ENCODE results near the gene AMBRA1.
A peak's percentile ranks its signal among the peaks of the same experiment; 100 is the strongest.
"Not testable (repeated sequence)": the region's sequence is repeated elsewhere in the genome, so short reads cannot be mapped to it uniquely, and the experiment has no call there.

AMBRA1 gene

DNA sequence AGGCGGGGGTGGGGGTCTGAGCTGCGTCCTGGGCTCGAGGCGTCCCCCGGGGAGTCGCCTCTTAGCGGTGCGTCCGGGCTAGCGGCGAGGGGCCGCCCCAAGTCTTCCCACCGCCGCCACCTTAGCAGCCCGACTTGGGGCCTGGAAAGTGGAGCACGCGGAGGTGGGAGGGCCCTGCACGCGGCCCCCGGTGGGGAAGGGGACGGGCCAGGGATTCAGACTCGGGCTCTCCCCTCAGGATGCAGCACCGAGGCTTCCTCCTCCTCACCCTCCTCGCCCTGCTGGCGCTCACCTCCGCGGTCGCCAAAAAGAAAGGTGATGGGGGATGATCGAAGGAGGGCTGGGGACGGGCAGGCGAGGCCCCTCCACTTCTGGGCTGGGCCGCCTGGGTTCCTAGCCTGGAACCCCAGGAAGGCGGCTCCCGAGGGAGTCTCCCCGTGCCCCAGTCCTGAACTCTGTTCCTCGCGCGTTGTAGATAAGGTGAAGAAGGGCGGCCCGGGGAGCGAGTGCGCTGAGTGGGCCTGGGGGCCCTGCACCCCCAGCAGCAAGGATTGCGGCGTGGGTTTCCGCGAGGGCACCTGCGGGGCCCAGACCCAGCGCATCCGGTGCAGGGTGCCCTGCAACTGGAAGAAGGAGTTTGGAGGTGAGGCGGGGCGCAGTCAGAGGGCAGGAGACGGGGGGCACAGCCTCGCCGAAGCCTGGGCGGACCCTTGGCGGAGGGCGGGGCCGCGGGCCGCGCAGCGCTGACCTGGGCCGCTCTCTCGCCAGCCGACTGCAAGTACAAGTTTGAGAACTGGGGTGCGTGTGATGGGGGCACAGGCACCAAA is 211.8 kb downstream of the AMBRA1 start:
- peak; percentile 69 for DNase-seq (ENCODE audit: low spot score)
- TF ChIP-seq, protein P1, sequence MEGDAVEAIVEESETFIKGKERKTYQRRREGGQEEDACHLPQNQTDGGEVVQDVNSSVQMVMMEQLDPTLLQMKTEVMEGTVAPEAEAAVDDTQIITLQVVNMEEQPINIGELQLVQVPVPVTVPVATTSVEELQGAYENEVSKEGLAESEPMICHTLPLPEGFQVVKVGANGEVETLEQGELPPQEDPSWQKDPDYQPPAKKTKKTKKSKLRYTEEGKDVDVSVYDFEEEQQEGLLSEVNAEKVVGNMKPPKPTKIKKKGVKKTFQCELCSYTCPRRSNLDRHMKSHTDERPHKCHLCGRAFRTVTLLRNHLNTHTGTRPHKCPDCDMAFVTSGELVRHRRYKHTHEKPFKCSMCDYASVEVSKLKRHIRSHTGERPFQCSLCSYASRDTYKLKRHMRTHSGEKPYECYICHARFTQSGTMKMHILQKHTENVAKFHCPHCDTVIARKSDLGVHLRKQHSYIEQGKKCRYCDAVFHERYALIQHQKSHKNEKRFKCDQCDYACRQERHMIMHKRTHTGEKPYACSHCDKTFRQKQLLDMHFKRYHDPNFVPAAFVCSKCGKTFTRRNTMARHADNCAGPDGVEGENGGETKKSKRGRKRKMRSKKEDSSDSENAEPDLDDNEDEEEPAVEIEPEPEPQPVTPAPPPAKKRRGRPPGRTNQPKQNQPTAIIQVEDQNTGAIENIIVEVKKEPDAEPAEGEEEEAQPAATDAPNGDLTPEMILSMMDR (IDR thresholded peaks at IDR 0.05; ENCODE audit: extremely low read depth, missing control alignments), result no peak

DNA sequence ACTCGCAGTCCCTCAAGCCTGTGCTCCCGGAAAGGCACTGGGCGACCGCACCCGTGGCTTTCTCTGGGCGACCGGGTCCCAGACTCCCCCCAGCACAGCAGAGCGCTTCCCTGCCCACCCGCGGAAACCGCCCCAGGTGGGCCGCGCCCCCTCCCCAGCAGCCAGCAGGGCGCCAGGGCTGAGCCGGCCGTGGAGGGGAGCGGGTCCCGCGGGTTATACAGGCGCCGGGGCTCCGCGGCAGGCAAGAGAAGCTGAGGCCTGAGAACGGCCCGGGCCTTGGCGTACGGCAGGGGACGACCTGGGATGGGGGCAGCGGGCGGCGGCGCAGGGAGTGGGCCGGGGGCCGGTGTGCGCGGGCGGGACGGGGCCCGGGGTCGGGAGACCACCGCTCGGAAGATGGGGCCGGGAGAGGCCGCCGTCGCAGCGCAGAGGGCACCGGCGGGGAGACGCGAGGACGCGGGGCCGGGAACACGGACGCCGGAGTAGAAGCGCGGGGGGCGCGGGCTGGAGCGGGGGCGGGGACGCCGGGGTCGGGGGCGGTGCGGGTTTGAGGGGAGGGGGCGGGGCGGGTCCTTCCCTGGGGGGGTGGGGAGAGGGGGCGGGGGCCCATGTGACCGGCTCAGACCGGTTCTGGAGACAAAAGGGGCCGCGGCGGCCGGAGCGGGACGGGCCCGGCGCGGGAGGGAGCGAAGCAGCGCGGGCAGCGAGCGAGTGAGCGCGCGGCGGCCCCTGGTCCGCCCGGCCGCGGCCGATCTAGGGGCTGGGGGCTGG is 212.6 kb downstream of the AMBRA1 start, which contains the start of gene MDK:
MDK (plus strand) TSS at position 622 of the 771 bp plus-strand sequence. CDS start 389 bp downstream, outside the sequence.
- peak; percentile 70 for DNase-seq (ENCODE audit: low spot score)
- TF ChIP-seq, protein P1 (IDR thresholded peaks at IDR 0.05; ENCODE audit: extremely low read depth, missing control alignments), result no peak

DNA sequence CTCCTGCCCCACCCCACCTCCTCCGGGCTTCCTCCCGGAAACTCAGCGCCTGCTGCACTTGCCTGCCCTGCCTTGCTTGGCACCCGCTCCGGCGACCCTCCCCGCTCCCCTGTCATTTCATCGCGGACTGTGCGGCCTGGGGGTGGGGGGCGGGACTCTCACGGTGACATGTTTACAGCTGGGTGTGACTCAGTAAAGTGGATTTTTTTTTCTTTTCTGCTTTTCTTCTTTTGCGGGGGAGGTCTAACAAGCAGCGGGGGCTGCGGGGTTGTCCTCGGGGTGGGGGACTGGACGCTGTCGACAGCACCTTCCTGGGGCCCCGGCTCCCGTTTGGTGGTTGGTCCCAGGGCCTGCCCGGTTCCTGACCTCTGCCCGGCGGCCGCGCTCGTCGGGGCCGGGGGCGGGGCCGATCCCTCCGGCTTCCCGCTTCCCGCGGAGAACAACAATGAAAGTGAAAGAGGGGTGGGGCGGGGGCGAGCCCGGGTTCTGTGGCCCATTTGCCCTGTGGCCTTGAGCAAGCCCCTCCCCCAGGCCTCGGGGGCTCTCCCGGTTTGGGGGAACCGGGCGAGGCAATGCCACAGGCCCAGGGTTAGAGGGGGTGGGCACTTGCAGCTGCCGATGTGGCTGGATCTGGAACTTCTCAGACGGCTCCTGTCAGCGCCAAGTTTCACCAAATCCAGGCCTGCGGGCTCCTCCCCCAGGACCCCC is 213.3 kb downstream of the AMBRA1 start:
- TF ChIP-seq, protein P1 (IDR thresholded peaks at IDR 0.05; ENCODE audit: extremely low read depth, missing control alignments), result no peak
- DNase-seq (ENCODE audit: low spot score), result peak; percentile 87

DNA sequence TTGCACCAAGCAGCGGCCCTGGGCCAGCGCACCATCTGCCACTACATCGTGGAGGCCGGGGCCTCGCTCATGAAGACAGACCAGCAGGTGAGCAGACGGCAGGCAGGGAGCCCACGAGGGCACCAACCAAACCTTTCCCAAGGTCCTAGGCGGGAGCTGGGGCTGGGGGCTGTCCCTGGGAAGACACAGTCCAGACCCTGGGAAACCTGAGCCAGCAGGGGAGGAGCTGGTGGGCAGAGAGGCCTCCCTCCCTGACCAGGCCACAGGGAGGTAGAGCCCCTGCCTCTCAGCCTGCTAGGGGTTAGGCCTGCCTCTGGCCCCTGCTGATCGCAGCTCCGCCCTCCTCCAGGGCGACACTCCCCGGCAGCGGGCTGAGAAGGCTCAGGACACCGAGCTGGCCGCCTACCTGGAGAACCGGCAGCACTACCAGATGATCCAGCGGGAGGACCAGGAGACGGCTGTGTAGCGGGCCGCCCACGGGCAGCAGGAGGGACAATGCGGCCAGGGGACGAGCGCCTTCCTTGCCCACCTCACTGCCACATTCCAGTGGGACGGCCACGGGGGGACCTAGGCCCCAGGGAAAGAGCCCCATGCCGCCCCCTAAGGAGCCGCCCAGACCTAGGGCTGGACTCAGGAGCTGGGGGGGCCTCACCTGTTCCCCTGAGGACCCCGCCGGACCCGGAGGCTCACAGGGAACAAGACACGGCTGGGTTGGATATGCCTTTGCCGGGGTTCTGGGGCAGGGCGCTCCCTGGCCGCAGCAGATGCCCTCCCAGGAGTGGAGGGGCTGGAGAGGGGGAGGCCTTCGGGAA is 214.1 kb downstream of the AMBRA1 start:
- DNase-seq (ENCODE audit: low spot score), result not testable (repeated sequence)

DNA sequence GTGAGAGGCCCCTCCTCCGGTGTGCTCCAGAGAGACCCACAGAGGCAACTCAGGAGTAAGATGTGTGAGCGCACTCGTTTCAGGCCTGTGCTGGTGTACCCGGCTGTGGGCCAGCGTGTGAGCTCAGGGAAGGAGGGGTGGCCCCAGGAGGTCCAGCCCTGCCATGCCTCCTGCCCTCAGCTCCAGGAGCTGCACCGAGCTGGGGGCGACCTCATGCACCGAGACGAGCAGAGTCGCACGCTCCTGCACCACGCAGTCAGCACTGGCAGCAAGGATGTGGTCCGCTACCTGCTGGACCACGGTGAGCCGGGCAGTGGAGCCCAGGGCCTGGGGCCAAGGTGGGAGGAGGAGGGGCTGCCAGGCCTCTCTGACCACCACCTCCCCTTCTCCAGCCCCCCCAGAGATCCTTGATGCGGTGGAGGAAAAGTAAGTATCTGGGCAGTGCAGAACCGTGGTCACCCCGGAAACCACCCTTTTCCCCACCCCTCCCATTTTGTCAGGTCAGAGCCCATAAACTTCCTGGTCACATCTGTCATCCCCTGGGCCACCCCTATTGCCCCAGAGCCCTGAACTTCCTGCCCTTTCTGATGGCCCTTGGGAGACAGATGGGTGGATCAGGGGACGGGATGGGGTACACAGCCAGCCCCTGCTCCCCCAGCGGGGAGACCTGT is 214.9 kb downstream of the AMBRA1 start:
- no peak for DNase-seq (ENCODE audit: low spot score)
- TF ChIP-seq, protein P1 (IDR thresholded peaks at IDR 0.05; ENCODE audit: extremely low read depth, missing control alignments), result no peak

DNA sequence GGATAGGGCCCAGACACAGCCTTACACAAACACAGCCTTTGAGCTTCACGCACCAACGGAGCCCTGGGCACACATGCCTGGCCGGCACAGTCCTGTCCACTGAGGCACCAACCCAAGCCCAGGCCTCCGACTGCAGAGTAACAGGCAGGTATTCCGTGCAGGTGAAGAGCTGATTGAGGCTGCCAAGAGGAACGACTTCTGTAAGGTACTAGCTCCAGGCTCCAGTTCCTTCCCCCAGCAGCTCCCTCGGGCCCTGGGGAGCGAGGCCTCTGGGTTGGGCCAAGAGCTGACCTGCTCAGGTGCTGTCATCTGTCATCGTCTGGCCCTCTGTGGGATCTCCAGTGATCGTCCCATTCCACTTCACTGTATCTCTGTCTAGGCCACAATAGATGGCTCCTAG is 215.5 kb downstream of the AMBRA1 start:
- DNase-seq (ENCODE audit: low spot score), result no peak

More for the DNA sequence above, 215.5 kb downstream of the AMBRA1 start:
- TF ChIP-seq, protein P1 (IDR thresholded peaks at IDR 0.05; ENCODE audit: extremely low read depth, missing control alignments), result no peak
